Fibroblast of pulmonary artery (primary cell): Measurements from ENCODE around the gene ATP9B.

ENCODE experiments used
- DNase-seq: peaks from one replicate; pipeline ENCODE4 v3.0.0-alpha.2; 2010; ENCODE audit warnings: low read depth
- H3K4me3 ChIP-seq: replicated peaks from 2 replicates; pipeline ENCODE4 v1.5.1; 2011; ENCODE audit warnings: low read depth, mild to moderate bottlenecking, control low read depth, low read length, moderate library complexity
- TF ChIP-seq, protein P1 (sequence below): IDR thresholded peaks from 2 replicates; pipeline ENCODE4 v1.5.1; 2011; ENCODE audit warnings: mild to moderate bottlenecking, control low read depth, low read length, inconsistent platforms; ENCODE audit errors: missing control alignments

ATP9B gene

DNA sequence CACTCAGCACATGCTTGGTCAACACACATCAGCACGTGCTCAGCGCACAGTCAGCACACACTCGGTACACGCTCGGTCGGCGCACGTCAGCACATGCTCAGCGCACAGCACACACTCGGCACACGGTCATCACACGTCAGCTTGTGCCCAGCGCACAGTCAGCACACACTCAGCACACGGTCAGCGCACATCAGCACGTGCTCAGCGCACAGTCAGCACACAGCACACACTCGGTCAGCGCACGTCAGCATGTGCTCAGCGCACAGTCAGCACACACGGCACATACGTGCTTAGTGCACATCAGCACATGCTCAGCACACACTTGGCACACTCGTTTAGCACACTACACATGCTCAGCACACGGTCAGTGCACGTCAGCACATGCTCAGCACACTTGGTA lies 276.8 kb downstream of the ATP9B start:
- DNase-seq = no peak
- no peak overlapping the region for H3K4me3 ChIP-seq
- TF ChIP-seq, protein P1, sequence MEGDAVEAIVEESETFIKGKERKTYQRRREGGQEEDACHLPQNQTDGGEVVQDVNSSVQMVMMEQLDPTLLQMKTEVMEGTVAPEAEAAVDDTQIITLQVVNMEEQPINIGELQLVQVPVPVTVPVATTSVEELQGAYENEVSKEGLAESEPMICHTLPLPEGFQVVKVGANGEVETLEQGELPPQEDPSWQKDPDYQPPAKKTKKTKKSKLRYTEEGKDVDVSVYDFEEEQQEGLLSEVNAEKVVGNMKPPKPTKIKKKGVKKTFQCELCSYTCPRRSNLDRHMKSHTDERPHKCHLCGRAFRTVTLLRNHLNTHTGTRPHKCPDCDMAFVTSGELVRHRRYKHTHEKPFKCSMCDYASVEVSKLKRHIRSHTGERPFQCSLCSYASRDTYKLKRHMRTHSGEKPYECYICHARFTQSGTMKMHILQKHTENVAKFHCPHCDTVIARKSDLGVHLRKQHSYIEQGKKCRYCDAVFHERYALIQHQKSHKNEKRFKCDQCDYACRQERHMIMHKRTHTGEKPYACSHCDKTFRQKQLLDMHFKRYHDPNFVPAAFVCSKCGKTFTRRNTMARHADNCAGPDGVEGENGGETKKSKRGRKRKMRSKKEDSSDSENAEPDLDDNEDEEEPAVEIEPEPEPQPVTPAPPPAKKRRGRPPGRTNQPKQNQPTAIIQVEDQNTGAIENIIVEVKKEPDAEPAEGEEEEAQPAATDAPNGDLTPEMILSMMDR = no peak

DNA sequence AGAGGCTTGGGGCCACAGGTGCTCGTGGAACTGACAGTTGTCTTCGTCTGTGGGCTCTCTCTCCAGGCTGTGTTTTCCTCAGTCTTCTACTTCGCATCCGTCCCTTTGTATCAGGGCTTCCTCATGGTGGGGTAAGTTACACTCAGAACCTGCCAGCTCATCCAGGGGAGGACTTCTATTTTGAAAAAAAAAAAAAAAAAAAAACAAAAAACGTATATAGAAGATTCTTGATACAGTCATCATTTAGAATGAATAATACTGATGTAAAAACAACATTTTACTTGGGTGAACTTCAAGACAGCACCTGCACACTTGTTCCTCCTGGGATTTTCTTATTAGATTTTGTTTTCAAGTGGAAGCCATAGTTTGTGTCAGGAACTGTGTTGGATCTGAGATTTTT lies 278.9 kb downstream of the ATP9B start:
- no peak overlapping the region for H3K4me3 ChIP-seq
- TF ChIP-seq, protein P1 = no peak
- no peak for DNase-seq

DNA sequence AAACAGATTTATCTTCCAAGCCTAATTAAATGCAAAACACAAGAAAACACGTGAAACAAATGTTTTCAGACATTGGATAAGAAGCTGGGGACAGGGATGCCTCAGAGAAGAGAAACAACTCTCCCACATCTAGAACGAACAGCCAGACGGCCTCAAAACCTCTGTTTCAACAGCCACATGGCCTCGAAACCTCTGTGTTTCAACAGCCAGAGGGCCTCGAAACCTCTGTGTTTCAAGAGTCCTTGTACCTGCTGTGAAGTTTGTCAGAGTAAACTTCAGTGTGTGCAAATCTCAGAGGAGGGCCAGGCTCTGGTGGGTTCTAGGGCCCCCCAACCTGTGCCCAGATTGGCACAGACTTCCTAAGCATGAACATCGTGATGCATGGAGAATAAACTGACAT lies 283.2 kb downstream of the ATP9B start:
- DNase-seq = no peak
- TF ChIP-seq, protein P1 = no peak
- no peak overlapping the region for H3K4me3 ChIP-seq

DNA sequence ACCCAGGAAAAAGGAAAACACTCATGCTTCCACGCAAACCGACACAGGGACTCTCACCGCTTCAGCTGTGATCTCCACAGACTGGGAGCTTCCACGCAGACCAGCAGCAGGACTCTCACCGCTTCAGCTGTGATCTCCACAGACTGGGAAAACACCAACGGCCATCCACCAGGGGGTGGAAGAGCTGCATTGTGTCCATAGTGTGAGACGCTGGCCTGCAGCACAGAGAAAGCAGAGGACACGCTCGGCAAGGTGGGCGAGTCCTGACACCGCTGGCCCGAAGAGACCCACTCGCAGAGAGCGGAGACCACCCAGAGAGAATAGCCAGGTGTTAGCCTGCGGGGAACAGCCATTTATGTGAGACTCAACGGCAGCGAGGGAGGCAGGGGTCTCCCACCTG lies 284.1 kb downstream of the ATP9B start:
- TF ChIP-seq, protein P1 = peak; percentile 26
- DNase-seq = peak; percentile 7
- H3K4me3 ChIP-seq = no peak overlapping the region

DNA sequence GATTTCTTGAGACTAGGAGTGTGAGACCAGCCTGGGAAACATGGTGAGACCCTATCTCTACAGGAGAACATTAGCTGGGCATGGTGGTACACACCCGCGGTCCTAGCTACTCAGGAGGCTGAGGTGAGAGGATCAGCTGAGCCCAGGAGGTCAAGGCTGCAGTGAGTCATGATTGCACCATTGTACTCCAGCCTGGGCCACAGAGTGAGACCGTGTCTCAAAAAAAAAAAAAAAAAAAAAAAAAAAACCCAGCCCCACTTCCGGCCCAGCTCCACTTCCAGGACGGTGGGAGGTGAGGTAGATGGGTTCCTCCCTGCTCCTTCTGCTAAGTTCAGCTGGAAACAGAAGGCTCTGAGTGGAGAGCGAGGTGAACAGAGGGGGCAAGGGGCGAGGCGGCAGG lies 285.2 kb downstream of the ATP9B start:
- H3K4me3 ChIP-seq = no peak overlapping the region
- TF ChIP-seq, protein P1 = no peak
- no peak for DNase-seq

DNA sequence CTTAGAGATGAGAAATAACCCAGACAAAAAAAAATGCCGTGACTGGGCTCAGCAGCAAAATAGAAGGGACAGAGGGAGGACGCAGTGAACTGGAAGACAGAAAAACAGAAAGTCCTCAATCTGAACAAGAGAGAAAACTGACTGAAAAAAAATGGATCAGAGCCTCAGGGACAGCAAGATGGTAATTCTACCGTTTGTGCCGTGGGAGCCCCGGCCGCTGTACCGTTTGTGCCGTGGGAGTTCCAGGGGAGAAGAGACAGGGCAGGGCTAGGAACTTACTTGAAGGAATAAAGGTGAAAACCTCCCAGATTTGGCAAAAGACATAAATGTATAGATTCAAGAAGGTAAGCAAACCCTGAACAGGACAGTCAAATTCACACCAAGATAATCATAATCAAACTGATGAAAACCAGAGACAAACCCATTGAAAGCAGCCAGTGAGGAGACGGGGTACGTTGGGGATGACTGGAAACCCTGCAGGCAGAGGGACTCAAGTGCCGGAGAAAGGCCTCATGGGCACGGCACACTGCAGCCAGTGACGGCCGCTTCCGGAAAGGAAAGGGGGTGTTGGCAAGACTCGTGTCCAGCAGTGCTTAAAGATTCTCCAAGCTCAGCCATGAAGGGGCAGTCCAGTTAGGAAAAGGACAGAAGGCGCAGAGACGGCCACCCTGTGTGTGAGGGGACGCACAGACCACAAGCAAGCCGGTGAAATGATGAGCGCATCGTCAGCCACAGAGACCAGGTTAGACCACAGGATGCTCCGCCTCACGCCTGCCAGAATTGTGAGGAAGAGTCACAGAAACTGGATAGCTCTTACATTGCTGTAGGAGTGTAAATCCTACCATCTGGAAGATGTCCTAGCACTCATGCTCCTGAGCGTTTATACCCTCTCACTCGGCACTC lies 286.5 kb downstream of the ATP9B start:
- TF ChIP-seq, protein P1 = no peak
- H3K4me3 ChIP-seq = no peak overlapping the region
- DNase-seq = no peak

DNA sequence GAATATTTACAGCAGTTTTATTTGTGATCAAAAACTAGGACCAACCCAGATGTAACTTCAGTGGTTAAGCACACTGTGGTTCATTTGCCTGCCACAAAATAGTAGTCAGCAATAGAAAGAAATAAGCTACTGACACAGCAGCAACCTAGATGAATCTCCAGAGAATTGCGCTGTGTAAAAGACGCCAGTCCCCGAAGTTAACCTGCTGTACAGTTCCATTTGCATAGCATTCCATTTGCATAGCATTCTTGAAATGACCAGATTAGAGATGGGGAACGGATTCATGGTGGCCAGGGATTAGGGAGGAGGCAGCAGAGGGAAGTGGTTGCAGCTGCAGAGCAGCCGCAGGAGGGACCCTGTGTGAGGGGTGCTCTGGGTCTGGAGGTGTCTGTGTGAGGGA lies 287.2 kb downstream of the ATP9B start:
- DNase-seq = no peak
- TF ChIP-seq, protein P1 = no peak
- no peak overlapping the region for H3K4me3 ChIP-seq
